Right forelimb (tissue), 1 donor: ENCODE results near the gene HIGD1C.
"Not testable (repeated sequence)": the region's sequence is repeated elsewhere in the genome, so short reads cannot be mapped to it uniquely, and the experiment has no call there.

Experiments used
- DNase-seq: peaks from one replicate; pipeline ENCODE4 v3.0.0-alpha.2; 2018

HIGD1C gene

DNA sequence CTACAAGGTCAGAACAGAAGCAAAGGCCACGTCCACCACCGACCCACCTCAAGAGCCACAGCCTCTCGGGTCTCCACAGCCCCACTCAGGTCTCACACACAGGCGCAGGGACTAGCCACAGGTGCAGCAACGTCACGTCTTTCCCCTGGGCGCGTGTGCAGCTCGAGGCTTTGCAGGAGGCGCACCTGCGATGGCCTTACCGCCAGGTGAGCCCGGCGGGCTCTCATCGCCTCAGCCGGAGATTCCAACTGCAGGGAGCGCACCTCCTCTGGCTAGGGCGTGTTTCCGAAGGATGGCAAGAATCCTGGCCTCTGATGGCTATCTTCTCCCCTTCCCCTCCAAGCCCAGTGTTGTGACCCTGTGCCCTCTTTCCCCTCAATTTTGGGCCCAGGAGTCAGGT is at the start of gene HIGD1C:
Gene HIGD1C (plus strand): TSS at position 35 of the 400 bp plus-strand sequence. CDS start 1,455 bp downstream, outside the sequence.
- DNase-seq, result no peak

- DNase-seq, result not testable (repeated sequence)
Measured at GRCh38 chr12:50908479-50908878, 43.9 kb upstream of the HIGD1C start.

GRCh38 chr12:50912361-50912760 is 40.0 kb upstream of the HIGD1C start:
- DNase-seq, result not testable (repeated sequence)

DNA sequence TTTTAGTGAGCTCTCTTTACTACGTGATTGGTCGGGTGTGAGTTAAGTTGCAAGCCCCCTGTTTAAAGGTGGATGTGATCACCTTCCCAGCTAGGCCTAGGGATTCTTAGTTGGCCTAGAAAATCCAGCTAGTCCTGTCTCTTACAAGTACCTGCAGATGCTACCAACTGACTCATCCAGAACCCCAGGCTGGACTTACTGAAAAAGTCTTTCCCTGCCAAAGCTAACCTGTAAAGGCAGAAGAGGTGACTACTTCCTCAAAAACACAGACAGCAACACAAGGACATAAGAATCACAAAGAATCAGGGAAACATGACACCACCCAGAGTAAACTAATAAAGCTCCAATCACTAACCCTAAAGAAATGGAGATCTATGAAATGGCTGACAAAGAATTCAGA is 39.1 kb upstream of the HIGD1C start:
- no peak for DNase-seq

DNA sequence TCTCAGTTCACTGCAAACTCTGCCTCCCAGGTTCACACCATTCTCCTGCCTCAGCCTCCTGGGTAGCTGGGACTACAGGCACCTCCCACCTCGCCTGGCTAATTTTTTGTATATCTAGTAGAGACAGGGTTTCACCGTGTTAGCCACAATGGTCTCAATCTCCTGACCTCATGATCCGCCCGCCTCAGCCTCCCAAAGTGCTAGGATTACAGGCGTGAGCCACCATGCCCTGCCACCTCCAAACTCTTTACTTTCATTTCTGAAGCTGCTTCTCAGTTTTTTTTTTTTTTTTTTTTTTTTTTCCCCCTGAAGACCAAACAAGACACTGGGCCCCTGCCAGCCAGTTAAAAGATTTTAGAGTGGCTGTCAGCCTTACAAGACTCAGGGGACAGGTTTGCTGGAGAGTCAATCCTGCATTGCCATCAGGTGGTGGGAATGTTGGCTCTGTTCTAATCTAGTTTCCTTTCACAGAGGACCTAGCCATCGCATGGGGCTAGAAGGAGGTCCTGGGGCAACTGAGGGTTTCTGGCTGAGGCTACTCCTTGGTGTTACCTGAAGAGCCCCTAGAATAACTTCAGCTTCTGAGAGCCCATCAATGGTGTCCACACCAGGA is 37.4 kb upstream of the HIGD1C start:
- no peak for DNase-seq

- DNase-seq, result no peak
Measured at GRCh38 chr12:50916292-50916691, 36.1 kb upstream of the HIGD1C start.

- DNase-seq, result no peak
Measured at GRCh38 chr12:50918584-50919316, 33.6 kb upstream of the HIGD1C start.

DNA sequence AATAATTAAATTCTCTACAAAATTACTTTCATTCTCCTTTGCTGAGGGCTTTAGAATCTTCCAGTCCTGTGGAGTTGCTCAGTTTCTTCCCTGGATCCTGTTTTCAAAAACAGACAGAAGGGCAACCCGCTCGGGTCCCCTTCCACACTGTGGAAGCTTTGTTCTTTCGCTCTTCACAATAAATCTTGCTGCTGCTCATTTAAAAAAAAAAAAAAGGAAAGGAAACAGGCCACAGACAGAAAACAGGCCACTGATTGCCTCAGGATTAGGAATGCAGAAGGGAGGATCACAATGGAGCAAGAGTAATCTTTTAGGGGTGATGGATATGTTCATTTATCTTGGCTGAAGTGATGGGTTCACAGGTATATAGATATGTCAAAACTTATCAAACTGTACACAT is 29.5 kb upstream of the HIGD1C start:
- no peak for DNase-seq

DNA sequence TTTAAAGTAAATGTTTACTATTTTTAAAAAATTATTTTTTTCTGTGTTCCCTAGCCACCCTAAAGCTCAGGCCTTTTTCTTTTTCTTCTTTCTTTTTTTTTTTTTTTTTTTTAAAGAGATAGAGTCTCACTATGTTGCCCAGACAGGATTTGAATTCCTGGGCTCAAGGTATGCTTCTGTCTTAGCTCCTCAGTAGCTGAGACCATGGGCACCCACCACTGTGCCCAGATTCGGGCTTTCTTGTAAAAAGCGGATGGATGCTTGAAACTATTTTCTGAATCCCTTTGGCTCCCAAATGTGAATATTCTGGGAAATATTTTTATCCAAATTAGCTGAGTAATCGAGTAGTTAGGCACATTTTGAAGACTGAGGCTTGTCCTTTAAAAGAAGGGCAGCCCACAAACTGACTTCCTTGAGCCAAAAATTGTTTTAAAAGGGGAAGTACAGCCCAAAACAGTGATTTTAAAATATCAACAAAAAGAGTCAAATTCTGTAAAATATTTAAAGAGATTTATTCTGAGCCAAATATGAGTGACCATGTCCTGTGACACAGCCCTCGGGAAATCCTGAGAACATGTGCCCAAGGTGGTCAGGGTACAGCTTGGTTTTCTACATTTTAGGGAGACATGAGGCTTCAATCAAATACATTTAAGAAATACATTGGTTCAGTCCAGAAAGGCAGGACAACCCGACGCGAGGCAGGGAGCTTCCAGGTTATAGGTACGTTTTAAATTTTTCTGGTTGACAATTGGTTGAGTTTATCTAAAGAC is 28.8 kb upstream of the HIGD1C start:
- DNase-seq, result no peak

- DNase-seq, result peak; percentile 50
Measured at GRCh38 chr12:50924131-50924438, 28.3 kb upstream of the HIGD1C start.

DNA sequence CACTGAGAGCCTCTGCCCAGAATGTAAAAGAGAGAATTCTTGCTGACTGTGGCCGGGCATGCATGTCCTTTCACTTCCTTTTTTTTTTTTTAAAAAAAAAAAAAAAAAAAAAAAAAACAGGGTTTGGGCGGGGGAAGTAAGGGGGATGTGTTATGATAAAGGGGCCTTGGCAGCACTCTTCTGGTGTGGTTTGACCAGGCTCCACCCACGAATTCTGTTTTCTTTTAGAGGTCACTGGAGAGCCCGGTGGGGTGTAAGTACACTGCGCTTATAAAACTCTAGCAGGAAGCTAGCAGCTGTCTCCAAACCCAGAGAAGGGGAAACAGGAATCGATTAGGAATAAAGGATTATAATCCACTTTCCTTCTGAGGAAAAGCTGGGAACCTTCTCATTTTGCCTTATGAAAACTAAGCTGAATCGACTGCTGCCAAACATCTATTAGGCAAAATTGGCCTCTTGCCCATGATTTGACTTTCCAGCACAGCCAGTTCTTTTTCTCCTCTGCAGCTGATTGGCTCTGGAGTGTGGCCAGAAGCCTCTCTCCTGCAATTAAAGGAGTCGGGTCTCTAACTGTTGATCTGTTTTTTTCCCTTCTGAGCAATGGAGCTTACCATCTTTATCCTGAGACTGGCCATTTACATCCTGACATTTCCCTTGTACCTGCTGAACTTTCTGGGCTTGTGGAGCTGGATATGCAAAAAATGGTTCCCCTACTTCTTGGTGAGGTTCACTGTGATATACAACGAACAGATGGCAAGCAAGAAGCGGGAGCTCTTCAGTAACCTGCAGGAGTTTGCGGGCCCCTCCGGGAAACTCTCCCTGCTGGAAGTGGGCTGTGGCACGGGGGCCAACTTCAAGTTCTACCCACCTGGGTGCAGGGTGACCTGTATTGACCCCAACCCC is 27.7 kb upstream of the HIGD1C start:
- peak; percentile 88 for DNase-seq

GRCh38 chr12:50925342-50925651 is 27.0 kb upstream of the HIGD1C start:
- no peak for DNase-seq

DNA sequence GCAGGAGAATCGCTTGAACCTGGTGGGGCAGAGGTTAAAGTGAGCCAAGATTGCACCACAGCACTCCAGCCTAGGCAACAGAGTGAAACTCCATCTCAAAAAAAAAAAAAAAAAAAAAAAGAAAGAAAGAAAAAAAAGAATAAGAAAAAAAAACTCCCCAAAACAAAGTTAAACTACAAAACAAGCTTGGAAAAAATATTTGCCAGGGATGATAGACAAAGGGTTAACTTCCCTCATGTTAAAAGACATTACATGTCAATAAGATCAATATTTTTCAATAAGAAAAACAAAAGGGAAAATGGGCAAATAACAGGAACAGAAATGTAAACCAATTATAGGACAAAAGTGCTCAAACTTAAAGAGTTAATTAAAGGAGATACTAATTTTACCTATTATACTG is 26.4 kb upstream of the HIGD1C start:
- DNase-seq, result no peak

DNA sequence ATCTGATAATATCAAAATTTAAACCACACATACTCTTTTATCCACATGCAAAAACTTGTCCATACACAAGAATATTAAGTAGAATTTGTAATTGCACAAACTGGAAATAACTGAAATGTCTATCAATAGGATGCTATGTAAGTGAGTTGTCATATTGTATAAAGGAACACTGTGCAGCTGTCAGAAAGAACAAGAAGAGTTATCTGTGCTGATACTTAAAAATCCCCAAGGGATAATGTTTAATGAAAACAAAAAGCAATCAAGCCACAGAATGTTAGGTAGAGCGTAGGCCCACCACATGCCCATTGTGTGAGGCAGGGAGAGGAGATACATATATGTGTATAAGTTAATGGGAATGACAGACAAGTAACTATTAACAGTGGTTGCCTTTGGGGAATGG is 25.9 kb upstream of the HIGD1C start:
- DNase-seq, result no peak

DNA sequence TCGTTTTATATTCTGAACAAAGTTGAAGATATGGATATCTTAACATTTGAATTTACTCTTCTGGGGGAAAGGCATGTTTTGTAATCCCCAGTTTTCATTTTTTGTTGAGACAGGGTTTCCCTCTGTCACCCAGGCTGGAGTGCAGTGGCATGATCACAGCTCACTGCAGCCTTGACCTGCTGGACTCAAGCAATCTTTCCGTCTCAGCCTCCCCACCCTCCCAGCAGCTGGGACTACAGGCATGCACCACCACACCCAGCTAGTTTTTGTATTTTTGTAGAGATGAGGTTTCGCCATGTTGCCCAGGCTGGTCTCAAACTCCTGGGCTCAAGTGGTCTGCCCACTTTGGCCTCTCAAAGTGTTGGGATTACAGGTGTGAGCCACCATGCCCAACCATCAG is 25.4 kb upstream of the HIGD1C start:
- DNase-seq, result not testable (repeated sequence)

DNA sequence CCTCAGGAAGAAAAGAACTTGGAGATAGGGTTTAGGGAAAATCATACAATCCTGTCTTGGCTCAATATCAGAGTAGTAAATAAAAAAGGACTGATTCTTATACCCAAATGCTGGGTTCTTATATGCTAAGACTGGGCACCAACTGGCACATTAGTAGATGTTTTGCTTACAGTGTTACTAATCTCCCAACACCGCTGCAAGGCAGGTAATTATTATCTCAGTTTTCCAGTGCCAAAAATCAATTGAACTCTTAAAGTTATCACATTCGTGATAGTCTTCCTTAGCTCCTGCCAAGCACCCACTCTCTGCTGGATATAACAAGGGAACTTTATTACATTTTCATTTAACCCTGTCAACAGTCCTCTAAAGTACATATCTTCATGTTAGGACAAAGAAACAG is 25.0 kb upstream of the HIGD1C start:
- no peak for DNase-seq

GRCh38 chr12:50927766-50928224 is 24.5 kb upstream of the HIGD1C start:
- no peak for DNase-seq

DNA sequence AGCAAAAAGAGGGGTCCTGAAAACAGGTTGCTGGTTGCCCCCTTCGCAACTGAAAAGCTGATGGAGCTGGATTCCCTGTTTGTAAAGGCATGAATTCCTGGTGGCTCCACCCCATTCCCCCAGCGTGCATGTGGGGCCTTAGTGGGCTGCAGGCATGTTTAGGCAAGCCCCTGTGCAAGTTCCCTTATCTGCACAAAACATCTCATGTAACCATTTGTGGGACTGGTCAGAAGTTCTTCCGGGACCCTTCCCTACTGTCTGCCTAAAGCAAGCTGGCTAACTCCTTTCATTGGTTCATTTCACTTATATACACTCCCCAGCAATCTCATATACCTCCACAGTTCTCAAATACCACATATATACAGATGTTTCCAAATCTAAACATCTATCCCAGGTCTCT is 24.0 kb upstream of the HIGD1C start:
- DNase-seq, result no peak

DNA sequence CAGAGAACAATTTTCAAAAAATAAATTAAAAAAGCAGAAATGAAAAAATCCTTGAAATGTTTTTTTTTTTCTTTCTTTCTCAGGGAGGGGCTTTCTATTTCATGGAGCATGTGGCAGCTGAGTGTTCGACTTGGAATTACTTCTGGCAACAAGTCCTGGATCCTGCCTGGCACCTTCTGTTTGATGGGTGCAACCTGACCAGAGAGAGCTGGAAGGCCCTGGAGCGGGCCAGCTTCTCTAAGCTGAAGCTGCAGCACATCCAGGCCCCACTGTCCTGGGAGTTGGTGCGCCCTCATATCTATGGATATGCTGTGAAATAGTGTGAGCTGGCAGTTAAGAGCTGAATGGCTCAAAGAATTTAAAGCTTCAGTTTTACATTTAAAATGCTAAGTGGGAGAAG is 22.5 kb upstream of the HIGD1C start:
- no peak for DNase-seq

- DNase-seq, result not testable (repeated sequence)
Measured at GRCh38 chr12:50930477-50930876, 21.9 kb upstream of the HIGD1C start.

GRCh38 chr12:50932787-50933280 is 19.5 kb upstream of the HIGD1C start:
- no peak for DNase-seq

- DNase-seq, result no peak
Measured at GRCh38 chr12:50933459-50934124, 18.8 kb upstream of the HIGD1C start.
